Measurements from ENCODE around the gene SLC26A2.
"Not testable (repeated sequence)": the region's sequence is repeated elsewhere in the genome, so short reads cannot be mapped to it uniquely, and the experiment has no call there.

SLC26A2 gene

GRCh38 chr5:150000256-150000989 is 39.9 kb downstream of the SLC26A2 start, which contains the start of the genes HMGXB3 and TIGD6:
HMGXB3 (plus strand) TSS chr5:150000739; CDS start chr5:150004853, 4,114 bp downstream.
TIGD6 (minus strand) TSS chr5:150000654; CDS start chr5:149996348, 4,306 bp downstream.
- in situ Hi-C loops (cut with MboI; ENCODE audit: low sequenced_read_pairs): no loop called here

- in situ Hi-C loops (cut with MboI; ENCODE audit: low sequenced_read_pairs): no loop called here
Observed at GRCh38 chr5:150000990-150001659, 40.6 kb downstream of the SLC26A2 start.

- in situ Hi-C loops (cut with MboI; ENCODE audit: low sequenced_read_pairs): no loop called here
Observed at GRCh38 chr5:150001660-150002486, 41.3 kb downstream of the SLC26A2 start.

GRCh38 chr5:150006318-150006717 is 45.8 kb downstream of the SLC26A2 start:
- in situ Hi-C loops (cut with MboI; ENCODE audit: low sequenced_read_pairs): no loop called here

GRCh38 chr5:150007050-150007449 is 46.5 kb downstream of the SLC26A2 start:
- in situ Hi-C loops (cut with MboI; ENCODE audit: low sequenced_read_pairs): no loop called here

GRCh38 chr5:150009671-150010387 is 49.3 kb downstream of the SLC26A2 start:
- in situ Hi-C loops (cut with MboI; ENCODE audit: low sequenced_read_pairs): no loop called here

GRCh38 chr5:150013931-150014330 is 53.4 kb downstream of the SLC26A2 start:
- in situ Hi-C loops (cut with MboI; ENCODE audit: low sequenced_read_pairs): no loop called here

- in situ Hi-C loops (cut with MboI; ENCODE audit: low sequenced_read_pairs): no loop called here
Observed at GRCh38 chr5:150014456-150014855, 53.9 kb downstream of the SLC26A2 start.

GRCh38 chr5:150015415-150015814 is 54.9 kb downstream of the SLC26A2 start:
- in situ Hi-C loops (cut with MboI; ENCODE audit: low sequenced_read_pairs): no loop called here

GRCh38 chr5:150016537-150016936 is 56.0 kb downstream of the SLC26A2 start:
- in situ Hi-C loops (cut with MboI; ENCODE audit: low sequenced_read_pairs): no loop called here

- in situ Hi-C loops (cut with MboI; ENCODE audit: low sequenced_read_pairs): no loop called here
Observed at GRCh38 chr5:150017226-150018005, 56.9 kb downstream of the SLC26A2 start.

- in situ Hi-C loops (cut with MboI; ENCODE audit: low sequenced_read_pairs): no loop called here
Observed at GRCh38 chr5:150020249-150020648, 59.7 kb downstream of the SLC26A2 start.

GRCh38 chr5:150021491-150022157 is 61.1 kb downstream of the SLC26A2 start:
- in situ Hi-C loops (cut with MboI; ENCODE audit: low sequenced_read_pairs): no loop called here

GRCh38 chr5:150022158-150022531 is 61.6 kb downstream of the SLC26A2 start:
- in situ Hi-C loops (cut with MboI; ENCODE audit: low sequenced_read_pairs): no loop called here

GRCh38 chr5:150022681-150023080 is 62.1 kb downstream of the SLC26A2 start:
- in situ Hi-C loops (cut with MboI; ENCODE audit: low sequenced_read_pairs): no loop called here

- in situ Hi-C loops (cut with MboI; ENCODE audit: low sequenced_read_pairs): no loop called here
Observed at GRCh38 chr5:150023136-150023535, 62.6 kb downstream of the SLC26A2 start.

- in situ Hi-C loops (cut with MboI; ENCODE audit: low sequenced_read_pairs): no loop called here
Observed at GRCh38 chr5:150024346-150024984, 63.9 kb downstream of the SLC26A2 start.

- in situ Hi-C loops (cut with MboI; ENCODE audit: low sequenced_read_pairs): no loop called here
Observed at GRCh38 chr5:150026682-150027172, 66.2 kb downstream of the SLC26A2 start.

- in situ Hi-C loops (cut with MboI; ENCODE audit: low sequenced_read_pairs): not testable (repeated sequence)
Observed at GRCh38 chr5:150028047-150028446, 67.5 kb downstream of the SLC26A2 start.

All from HL-60/S4 treated with retinoic acid at 250 ng/mL for 4 days and 3 days (cell line).